ENCODE measurements around the gene MTHFD1L.

DNA sequence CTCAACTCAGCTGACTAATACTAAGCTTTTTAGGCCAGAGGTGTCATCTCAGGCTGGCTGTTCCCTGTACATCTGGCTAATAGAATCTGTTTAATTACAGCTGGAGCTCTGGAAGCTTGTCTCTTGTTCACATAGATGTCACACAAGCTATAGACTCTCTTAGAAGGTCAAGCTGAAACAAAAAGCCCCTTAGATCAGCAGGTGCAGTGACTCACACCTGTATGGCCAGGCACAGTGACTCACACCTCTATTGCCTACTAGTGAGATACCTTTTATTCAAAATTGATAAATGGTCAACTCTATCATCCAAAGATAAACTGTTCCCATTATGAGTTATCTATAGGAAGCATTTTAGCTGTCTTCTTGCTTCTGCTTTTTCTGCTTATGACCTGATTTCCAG lies 29.9 kb upstream of the MTHFD1L start:
- TF ChIP-seq CTCF (IDR thresholded peaks at IDR 0.05; ENCODE audit: extremely low read depth in 1 of 2, insufficient read depth in 1 of 2, low read depth in 1 of 2, low read length in 2 of 2): no peak
- no peak for TF ChIP-seq POLR2A (IDR thresholded peaks at IDR 0.05; ENCODE audit: low read depth, low read length)
- TF ChIP-seq EZH2 (IDR thresholded peaks at IDR 0.05; ENCODE audit: borderline replicate concordance, low read depth, low read length, severe bottlenecking): no peak
- TF ChIP-seq GATA2 (IDR thresholded peaks at IDR 0.05; ENCODE audit: insufficient read depth, insufficient read length, low read depth, low read length): no peak
- no peak for TF ChIP-seq POLR2AphosphoS5 (IDR thresholded peaks at IDR 0.05; ENCODE audit: insufficient read depth, low read depth, low read length)
- no peak for TF ChIP-seq MAX (IDR thresholded peaks at IDR 0.05; ENCODE audit: insufficient read depth, insufficient read length)
- TF ChIP-seq FOS (IDR thresholded peaks at IDR 0.05; ENCODE audit: borderline replicate concordance, insufficient read depth, low read length): no peak
- no peak for TF ChIP-seq MYC (IDR thresholded peaks at IDR 0.05; ENCODE audit: low read depth, low read length)
